ENCODE results near the gene FLII. TPM values are rescaled to one million over a fixed set of nuclear protein-coding genes. Genes with fewer than 3 reads are reported as not detected.

Gene FLII
- total RNA-seq, 1 experiment from 2014 or later: 343 TPM

DNA sequence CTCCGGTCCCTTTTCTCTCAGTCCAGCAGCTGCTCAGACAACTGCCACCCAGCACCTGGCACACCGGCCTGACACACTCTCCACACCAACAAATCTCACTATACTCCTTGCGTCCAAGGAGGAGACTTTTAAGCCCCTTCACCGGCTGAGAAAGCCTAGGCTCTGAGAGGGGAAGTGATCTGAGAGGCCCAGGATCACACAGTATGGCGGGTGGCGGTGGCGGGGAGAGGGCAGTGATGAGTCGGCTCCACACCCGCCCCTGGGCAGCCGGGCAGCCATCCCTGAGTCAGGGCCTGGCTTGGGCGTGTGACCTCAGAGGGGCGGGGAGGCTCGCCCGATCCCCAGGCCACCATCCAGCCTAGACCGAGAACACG lies 569 bp downstream of the FLII start:
- BruUV-seq (replicated peaks): no TSS peak
- POLR2A ChIA-PET: no interaction called here

GRCh38 chr17:18257268-18257981 lies 1.1 kb downstream of the FLII start:
- Histone ChIP-seq H3K27me3 (replicated peaks; ENCODE audit: control insufficient read depth, insufficient read depth, low read length) (no peaks in the 10 kb centered on the region), H3K9me3 (no peaks in the 10 kb centered on the region), H3K36me3 (ENCODE audit: control insufficient read depth, insufficient read depth, low read length) (peaks cover 4% of the 10 kb centered on the region), H3K4me3 (ENCODE audit: low read depth, low read length) (peak overlapping the region; percentile 91), H3K4me1 (peaks cover 31% of the 10 kb centered on the region)
- Mint-ChIP-seq H3K27me3 (ENCODE audit: insufficient read depth, unreplicated experiment) (no peaks in the 10 kb centered on the region), H3K4me1 (ENCODE audit: low read depth, unreplicated experiment) (peaks cover 4% of the 10 kb centered on the region), H3K9me3 (ENCODE audit: unreplicated experiment) (no peaks in the 10 kb centered on the region), H3K27ac (ENCODE audit: unreplicated experiment) (peak overlapping the region; percentile 81), H3K4me3 (ENCODE audit: unreplicated experiment) (peak overlapping the region; percentile 95), H3K36me3 (ENCODE audit: insufficient read depth, unreplicated experiment) (peaks cover 54% of the 10 kb centered on the region)
- peak; percentile 61 to 67 for DNase-seq
- CTCF ChIA-PET: interaction anchor here (1.0 kb wide), 1 partner anchor 57 kb away, joined by 3 read pairs; the partner anchor contains the start of gene TOP3A
- POLR2A ChIA-PET: no interaction called here
- intact Hi-C loops (cut with micrococcal nuclease; ENCODE audit: unreplicated experiment): loop anchor here (5.0 kb wide), 1 partner anchor 75 kb away; the partner anchor contains the start of gene ALKBH5
- BruUV-seq (replicated peaks): TSS peak; percentile 14
- TF ChIP-seq CTCF (IDR thresholded peaks at IDR 0.05; ENCODE audit: insufficient read depth in 1 of 2, low read depth in 1 of 2, low read length in 1 of 2, severe bottlenecking in 1 of 2, unreplicated experiment in 1 of 2): no peak

More for the DNA sequence above, 569 bp downstream of the FLII start:
- H3K9me3 ChIP-seq: no peaks in the 10 kb centered on the region
- peak overlapping the region; percentile 91 for H3K4me3 ChIP-seq (ENCODE audit: low read depth, low read length)
- peaks cover 52% of the 10 kb centered on the region for H3K36me3 Mint-ChIP-seq (ENCODE audit: insufficient read depth, unreplicated experiment)
- CTCF ChIA-PET: interaction anchor here (1.0 kb wide), 1 partner anchor 57 kb away, joined by 3 read pairs; the partner anchor contains the start of gene TOP3A
- intact Hi-C loops (cut with micrococcal nuclease; ENCODE audit: unreplicated experiment): loop anchor here (1.0 to 5.0 kb wide), 2 partner anchors 10 to 76 kb away; partner anchors contain the start of gene ALKBH5
- H3K36me3 ChIP-seq (ENCODE audit: control insufficient read depth, insufficient read depth, low read length): peaks cover 3% of the 10 kb centered on the region
- H3K27me3 Mint-ChIP-seq (ENCODE audit: insufficient read depth, unreplicated experiment): no peaks in the 10 kb centered on the region
- peak overlapping the region; percentile 95 for H3K4me3 Mint-ChIP-seq (ENCODE audit: unreplicated experiment)
- H3K4me1 ChIP-seq: peaks cover 31% of the 10 kb centered on the region
- peaks cover 4% of the 10 kb centered on the region for H3K4me1 Mint-ChIP-seq (ENCODE audit: low read depth, unreplicated experiment)
- peak overlapping the region; percentile 81 for H3K27ac Mint-ChIP-seq (ENCODE audit: unreplicated experiment)
- H3K27me3 ChIP-seq (replicated peaks; ENCODE audit: control insufficient read depth, insufficient read depth, low read length): no peaks in the 10 kb centered on the region
- H3K9me3 Mint-ChIP-seq (ENCODE audit: unreplicated experiment): no peaks in the 10 kb centered on the region
- TF ChIP-seq CTCF (IDR thresholded peaks at IDR 0.05; ENCODE audit: insufficient read depth in 1 of 2, low read depth in 1 of 2, low read length in 1 of 2, severe bottlenecking in 1 of 2, unreplicated experiment in 1 of 2): no peak
- peak; percentile 77 to 83 for DNase-seq

DNA sequence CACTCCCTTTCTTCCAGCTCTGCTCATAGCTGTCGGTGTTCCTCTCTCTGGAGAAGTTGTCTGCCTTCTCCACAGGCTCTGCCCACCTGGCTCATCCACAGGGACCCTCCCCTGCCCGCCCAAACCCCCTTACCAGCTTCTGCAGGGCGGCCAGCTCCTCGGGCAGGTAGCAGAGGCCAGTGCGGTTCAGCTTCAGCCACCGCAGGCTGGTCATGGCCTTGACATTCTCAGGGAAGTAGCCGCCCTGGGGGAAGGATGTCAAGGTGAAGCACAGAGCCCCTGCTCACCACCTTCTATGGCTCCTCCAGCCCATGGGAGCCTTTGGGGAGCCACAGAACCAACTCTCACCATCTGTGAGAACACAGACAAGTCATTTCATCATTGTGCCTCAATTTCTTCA lies 1.8 kb downstream of the FLII start:
- H3K27me3 ChIP-seq (replicated peaks; ENCODE audit: control insufficient read depth, insufficient read depth, low read length): no peaks in the 10 kb centered on the region
- Mint-ChIP-seq H3K27me3 (ENCODE audit: insufficient read depth, unreplicated experiment) (no peaks in the 10 kb centered on the region), H3K36me3 (ENCODE audit: insufficient read depth, unreplicated experiment) (peaks cover 56% of the 10 kb centered on the region), H3K9me3 (ENCODE audit: unreplicated experiment) (no peaks in the 10 kb centered on the region), H3K4me1 (ENCODE audit: low read depth, unreplicated experiment) (peaks cover 4% of the 10 kb centered on the region), H3K27ac (ENCODE audit: unreplicated experiment) (peak overlapping the region; percentile 81), H3K4me3 (ENCODE audit: unreplicated experiment) (peak overlapping the region; percentile 95)
- peaks cover 25% of the 10 kb centered on the region for H3K4me1 ChIP-seq
- CTCF ChIA-PET: interaction anchor here (1.0 kb wide), 1 partner anchor 58 kb away, joined by 3 read pairs; the partner anchor contains the start of gene TOP3A
- no peaks in the 10 kb centered on the region for H3K9me3 ChIP-seq
- POLR2A ChIA-PET: no interaction called here
- no TSS peak for BruUV-seq (replicated peaks)
- peaks cover 5% of the 10 kb centered on the region for H3K36me3 ChIP-seq (ENCODE audit: control insufficient read depth, insufficient read depth, low read length)
- no peak overlapping the region for H3K4me3 ChIP-seq (ENCODE audit: low read depth, low read length)
- DNase-seq: no peak
- TF ChIP-seq CTCF (IDR thresholded peaks at IDR 0.05; ENCODE audit: insufficient read depth in 1 of 2, low read depth in 1 of 2, low read length in 1 of 2, severe bottlenecking in 1 of 2, unreplicated experiment in 1 of 2): no peak
- intact Hi-C loops (cut with micrococcal nuclease; ENCODE audit: unreplicated experiment): loop anchor here (5.0 kb wide), 1 partner anchor 74 kb away; the partner anchor contains the start of gene ALKBH5
